Stimulated activated naive CD4-positive, alpha-beta T cell (primary cell): ENCODE data around the gene PITPNM3.
A peak's percentile ranks its signal among the peaks of the same experiment; 100 is the strongest.

ENCODE experiments used
- DNase-seq, 6 experiments: peaks; one replicate each; lab custom pipeline; 2025; lab: John Stamatoyannopoulos, UW

The PITPNM3 gene

DNA sequence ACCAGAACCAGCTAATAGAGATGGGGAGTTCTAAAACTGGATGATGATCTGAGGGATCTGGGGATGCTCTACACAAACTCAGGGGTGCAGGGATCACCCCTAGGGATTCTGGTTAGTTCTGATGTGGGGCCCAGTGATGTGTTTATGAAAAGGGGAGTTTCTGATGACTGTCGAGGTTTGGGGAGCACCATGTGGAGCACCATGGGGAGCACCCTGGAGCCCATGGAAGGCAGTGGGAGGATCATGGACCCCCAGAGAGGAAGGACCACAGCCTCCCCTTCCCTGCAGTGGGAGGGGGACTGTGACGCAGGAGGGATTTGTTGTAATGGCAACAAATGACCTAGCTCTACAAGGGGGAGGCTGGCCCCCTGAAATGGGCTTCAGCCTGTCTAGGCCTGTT is 93.7 kb downstream of the PITPNM3 start:
- DNase-seq: no peak

DNA sequence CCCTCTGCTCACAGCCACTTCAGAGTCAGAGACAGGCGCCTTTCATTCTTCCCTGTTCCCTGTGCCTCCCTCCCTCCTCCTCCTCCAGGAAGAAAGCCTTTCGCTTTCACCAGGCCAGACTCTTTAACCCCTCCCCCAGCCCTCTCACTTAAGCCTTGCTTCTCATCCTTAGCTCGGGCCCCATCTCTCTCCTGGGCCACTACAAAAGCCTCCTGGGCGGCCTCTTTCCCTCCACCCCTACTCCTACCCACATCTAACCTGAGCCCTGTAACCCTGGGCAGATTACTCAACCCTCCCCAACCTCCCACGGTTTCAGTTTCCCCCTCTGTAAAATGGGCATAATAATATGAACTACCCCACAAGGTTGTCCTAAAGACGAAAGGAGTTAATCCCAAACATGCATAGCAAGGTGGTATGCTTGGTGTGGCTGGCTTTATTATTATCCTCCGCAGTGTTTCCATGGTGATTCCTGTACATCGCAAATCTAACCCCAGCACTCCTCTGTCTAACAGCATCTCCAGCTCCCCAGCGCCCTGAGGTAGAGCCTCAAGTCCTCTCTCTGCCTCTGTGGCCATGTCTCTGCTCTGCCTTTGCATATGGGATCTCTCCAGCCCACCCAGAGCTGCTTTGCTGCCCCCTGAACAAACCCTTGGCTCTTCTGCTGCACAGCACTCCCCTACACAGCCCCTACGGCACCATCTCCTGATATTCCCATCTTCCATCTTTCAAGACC is 94.4 kb downstream of the PITPNM3 start:
- no peak for DNase-seq

GRCh38 chr17:6461246-6461645 is 95.1 kb downstream of the PITPNM3 start:
- DNase-seq: no peak

- DNase-seq: no peak
These were observed 95.7 kb downstream of the PITPNM3 start for GRCh38 chr17:6460531-6461161.

DNA sequence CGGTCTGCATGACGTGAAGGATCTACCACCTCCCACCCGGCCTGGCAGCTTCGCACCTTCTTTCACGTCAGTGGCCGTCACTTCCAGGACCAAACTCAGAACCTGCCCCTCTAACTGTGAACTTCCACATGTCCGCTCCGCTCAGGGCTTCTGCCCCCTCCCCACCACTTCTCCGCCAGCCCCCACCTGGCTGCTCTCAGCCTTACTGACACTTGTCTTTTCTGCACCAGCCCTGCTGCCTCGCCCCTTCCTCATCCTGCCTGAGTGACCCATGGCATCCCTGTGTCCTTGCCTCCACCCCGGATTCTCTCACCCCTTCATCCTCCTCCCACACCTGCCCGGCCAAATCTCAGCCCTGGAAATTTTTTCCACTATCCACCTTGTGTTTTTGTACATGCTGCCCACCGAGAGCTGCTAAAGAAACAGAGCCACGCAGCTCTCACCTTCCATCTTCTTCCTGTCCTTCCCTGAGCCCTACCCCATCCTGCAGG is 97.8 kb downstream of the PITPNM3 start:
- no peak for DNase-seq

DNA sequence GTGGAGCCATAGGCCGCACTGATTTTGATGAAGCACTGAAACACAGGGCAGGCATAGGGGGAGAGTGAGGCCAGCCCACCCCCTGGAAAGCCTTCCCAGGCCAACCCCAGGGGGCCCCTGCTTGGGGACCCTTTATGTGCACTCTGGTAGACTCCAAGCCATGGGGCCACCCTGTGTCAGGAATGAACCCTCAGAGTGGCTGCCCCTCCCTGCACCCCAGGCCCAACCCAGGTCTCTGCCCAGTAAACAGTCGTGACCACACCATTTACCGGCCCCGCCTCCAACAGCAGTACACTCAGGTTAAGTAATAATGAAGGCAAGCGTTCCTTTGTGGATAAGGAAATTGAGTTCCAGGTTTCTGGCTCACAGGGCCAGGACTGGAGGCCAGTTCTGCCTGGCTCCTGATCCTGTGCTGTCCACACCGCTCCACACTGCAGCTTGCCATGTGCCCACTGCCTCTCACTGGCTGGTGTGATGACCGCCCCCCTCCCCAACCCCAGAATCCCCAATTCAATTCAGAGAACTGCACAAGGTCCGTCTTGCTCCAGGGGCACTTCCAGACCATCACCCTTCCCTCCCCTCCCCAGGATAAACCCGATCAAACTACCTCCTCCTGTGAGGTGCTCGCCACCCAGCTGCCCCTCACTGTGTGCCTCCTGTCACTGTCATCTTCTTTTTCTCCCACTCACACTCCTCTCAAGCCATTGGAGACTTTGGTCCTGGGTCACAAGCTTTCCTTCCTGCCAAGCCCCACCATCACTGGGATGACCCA is 98.5 kb downstream of the PITPNM3 start:
- DNase-seq: no peak

GRCh38 chr17:6456914-6457687 is 99.3 kb downstream of the PITPNM3 start:
- DNase-seq: no peak

DNA sequence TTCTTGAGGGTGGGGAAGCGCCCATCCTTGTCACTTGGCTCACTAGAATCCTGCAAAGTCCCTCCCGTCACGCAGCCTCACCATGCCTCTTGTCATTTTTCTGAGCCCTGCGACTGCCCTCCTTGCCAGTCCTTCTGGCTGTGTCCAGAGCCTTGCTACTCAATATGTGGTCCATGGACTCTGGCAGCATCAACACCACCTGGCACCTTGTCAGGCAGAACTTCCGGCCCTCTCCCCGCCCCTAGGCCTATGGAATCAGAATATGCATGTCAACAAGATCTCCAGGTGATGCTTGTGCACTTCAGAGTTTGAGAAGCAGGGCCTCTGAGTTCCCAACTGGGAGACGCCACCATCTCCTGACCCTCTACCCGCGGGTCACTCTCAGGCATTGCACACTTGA is 100.0 kb downstream of the PITPNM3 start:
- DNase-seq: peak in 1 of 6 experiments; percentile 7

GRCh38 chr17:6455321-6455705 is 101.0 kb downstream of the PITPNM3 start:
- DNase-seq: peak in 5 of 6 experiments; percentile 13 to 61 (median 32)

- no peak for DNase-seq
These were observed 101.6 kb downstream of the PITPNM3 start for GRCh38 chr17:6454495-6455320.

DNA sequence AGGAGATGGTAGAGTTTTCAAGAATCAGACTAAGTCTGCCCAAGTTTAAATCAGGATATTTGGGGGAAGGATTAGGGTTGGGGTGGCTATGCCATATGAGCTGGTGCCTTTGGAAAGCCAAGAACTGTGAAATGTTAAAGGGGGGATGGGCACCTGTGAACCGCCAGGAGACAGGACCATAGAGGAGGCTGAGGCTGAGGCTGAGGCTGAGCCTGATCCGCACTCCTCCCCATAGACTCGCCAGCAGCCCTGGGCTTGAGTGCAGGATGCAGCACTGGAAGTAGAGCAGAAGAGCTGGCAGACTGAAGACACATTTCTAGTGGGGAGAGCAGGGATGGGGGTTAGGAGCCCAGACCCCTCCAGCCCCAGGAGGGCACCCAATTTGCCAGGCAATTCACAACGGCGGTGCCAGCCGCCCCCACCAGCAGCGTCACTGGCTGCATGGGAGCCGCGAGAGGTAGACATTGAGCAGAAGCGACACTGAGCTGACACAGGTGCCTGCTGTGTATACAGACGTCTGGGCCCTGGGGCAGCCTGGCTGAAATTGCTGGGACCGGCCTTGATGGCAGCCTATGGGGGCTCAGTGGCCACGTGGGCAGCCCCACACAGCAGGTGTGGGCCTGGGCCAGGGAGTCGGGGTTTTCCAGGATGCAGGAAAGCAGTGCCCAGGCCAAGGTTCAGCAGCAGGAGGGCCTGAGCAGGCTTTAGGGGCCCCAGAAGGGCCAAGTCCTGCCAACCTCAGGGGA is 102.9 kb downstream of the PITPNM3 start:
- no peak for DNase-seq

DNA sequence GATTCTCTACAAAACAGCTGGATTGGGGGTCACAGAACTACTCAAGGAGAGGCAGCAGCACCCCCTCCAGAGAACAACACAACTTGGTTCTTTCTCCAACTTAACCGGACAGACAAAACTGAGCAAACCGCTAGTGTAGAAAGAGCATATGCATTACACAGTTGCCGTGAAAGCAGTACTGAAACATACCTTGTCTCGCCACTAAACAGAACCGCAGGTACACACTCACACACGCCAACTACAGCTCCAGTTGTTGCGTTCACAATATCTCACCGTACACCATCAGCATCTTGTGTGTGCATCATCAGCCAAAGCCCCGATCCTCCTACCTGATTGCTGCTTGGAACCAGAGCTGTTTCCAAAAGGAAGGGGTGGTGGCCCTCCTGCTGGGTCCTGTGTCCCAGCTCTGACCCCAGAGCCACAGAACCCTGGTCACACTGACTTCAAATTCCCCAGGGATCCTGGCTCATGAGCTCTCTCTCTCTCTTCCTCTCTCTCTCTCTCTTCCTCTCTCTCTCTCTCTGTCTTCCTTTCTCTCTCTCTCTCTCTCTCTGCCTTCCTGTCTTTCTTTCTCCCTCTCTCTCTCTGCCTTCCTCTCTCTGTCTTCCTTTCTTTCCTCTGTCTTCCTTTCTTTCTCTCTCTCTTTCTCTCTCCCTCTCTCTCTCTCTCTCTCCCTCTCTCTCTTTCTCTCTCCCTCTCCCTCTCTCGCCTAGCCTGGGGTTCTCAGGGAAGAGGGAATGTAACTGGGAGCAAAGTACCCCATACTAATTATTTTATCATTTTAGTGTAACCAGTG is 103.7 kb downstream of the PITPNM3 start:
- DNase-seq: no peak

DNA sequence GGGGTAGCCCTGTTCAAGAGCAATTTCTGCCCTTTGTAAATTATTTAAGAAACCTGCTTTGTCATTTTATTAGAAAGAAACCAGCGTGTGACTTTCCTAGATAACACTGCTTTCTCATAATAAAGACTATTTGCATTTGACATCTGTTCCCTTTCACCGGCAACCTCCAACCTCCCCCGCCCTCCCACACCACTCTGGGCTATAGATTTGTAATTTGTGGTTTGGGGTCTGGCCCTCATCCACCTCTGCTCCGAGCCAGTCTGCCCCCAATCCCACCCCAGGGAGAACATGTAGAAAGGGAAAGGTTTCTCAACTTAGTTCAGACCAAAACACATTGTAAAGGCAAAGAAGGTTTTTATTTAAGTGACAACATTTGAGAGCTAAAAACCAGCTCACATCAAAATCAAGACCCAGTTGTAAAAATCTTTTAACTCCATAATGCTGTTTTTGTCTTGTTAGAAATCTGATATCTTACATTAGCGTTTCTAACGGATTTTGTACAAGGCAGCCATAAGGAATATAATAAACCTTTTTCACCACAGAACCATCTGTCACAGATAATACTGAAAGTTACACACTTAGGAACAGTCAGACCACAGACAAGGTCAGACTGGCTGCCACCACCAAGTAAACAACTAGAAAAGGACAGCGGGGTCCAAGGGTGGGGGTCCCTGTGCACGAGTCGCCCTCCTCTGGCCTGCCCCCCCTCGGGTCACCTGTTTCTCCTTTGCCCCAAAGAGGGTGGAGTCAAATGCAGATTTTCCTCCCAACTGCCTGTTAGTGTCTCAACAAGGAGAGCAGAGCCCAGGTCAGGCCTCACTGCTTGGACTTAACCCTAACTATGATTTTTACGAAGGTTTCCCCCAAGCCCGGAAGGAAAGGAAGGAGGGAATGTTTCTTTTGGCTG is 105.2 kb downstream of the PITPNM3 start:
- DNase-seq: no peak

DNA sequence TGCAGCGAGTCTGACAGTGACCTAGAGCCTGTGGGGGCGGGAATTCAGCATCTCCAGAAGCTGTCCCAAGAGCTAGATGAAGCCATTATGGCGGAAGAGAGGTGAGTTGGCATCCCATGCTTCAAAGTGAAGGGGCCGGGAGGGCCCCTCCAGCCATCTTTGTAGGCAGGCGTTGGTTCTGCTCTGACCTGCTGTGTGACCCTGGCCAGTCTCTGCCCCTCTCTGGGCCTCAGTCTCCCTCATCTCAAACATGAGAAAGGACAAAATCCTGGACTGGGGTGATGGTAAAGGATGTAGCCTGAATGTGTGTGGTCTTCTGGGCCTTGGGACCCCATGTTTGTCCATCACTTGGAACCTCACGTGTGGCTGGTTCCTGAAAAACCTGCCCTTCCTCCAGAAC is 107.0 kb downstream of the PITPNM3 start:
- DNase-seq: no peak

- DNase-seq: no peak
These were observed 107.9 kb downstream of the PITPNM3 start for GRCh38 chr17:6448473-6448872.

GRCh38 chr17:6446516-6447100 is 109.7 kb downstream of the PITPNM3 start:
- DNase-seq: no peak

DNA sequence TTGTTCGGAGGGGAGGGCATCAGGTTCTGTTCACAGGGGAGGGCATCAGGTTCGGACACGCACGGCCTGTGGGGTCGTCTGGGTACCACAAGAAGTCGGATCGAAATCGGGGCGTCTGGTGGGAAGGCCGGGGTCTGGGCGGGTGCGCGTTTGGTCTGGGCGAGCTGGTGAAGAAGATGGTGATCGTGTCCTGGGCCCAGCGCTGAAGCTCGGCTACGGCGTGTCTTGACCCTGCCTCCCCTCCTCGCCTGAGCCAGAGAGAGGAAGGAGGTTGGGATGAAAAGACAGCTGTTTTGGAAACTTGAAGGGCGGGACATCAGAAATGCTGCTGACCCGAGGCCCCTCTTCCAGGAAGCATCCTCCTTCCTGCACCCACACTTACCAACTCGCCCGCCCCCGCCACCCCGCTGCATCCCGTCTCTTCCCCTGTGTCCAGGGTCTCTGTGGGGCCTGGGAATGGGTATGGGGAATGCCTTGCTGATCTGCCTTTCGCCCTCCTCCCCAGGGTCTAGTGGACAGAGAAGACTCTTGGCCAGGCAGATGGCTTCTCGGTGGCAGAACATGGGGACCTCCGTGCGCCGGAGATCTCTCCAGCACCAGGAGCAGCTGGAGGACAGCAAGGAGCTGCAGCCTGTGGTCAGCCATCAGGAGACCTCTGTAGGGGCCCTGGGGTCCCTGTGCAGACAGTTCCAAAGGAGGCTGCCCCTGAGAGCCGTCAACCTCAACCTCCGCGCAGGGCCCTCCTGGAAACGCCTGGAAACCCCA is 111.6 kb downstream of the PITPNM3 start:
- no peak for DNase-seq
